HG03060 (cell line): Measurements from ENCODE around the gene ARHGAP6.

ENCODE experiments used
- ATAC-seq: cut with Tn5 transposase; IDR thresholded peaks from one replicate; pipeline ENCODE4 v1.9.1; 2021; ENCODE audit warnings: low read depth, moderate number of reproducible peaks; ENCODE audit not compliant: unreplicated experiment

Gene ARHGAP6

DNA sequence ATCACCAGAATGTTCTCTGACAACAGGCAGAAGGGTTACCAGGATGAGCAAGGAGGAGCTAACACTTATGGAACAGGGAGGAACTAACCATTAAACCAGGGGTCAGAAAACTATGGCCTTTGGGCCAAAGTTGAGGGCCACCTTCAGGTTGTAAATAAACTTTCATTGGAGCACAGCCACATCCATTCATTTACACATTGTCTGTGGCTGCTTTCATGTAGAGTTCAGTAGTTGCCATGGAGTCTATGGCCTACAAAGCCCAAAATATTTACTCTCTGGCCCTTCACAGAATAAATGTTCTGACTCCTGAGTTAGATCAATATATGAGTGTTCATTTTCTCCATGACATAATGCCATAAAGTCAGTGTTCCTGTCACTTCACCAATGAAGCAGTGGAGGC, 567.8 kb downstream of the ARHGAP6 start:
- ATAC-seq, result no peak

- ATAC-seq, result no peak
These were observed 575.9 kb downstream of the ARHGAP6 start for GRCh38 chrX:11089802-11090201.
